IMR-90 (cell line): Measurements from ENCODE around the gene NPNT. TPM values are rescaled to one million over a fixed set of nuclear protein-coding genes. Genes with fewer than 3 reads are reported as not detected.

ENCODE experiments used
- ATAC-seq: fragments of 200-7000 bp; cut with Tn5 transposase; 2 replicates; pipeline ENCODE4 v1.9.1; 2020; ENCODE audit warnings: low read depth, mild to moderate bottlenecking, moderate library complexity
- BruUV-seq: library from RNA; stranded (reverse); fragments of 400-500 nt; replicated peaks from 2 replicates; lab custom pipeline; 2021; lab: Mats Ljungman, UMichigan
- CTCF ChIA-PET: fragments of 300-600 bp; formaldehyde crosslinking; extraction: SDS; loops from one replicate; lab custom pipeline; 2021; ENCODE audit warnings: antibody characterized with exemption; lab: Yijun Ruan, JAX
- POLR2A ChIA-PET: fragments of 300-600 bp; sonication (Branson Sonifier 250); formaldehyde crosslinking; loops from one replicate; lab custom pipeline; 2022; ENCODE audit warnings: antibody characterized with exemption; ENCODE audit not compliant: unreplicated experiment; lab: Charles Lee
- DNase-seq: peaks from one replicate; pipeline ENCODE4 v3.0.0; 2013
- H2AFZ ChIP-seq: replicated peaks from 2 replicates; pipeline ENCODE3; 2013; ENCODE audit warnings: low read length, mild to moderate bottlenecking; ENCODE audit not compliant: poor library complexity
- H2AK5ac ChIP-seq: 2 replicates; pipeline ENCODE4 v1.6.1; 2013; ENCODE audit warnings: low read depth, low read length, inconsistent platforms
- H2AK9ac ChIP-seq: replicated peaks from 2 replicates; pipeline ENCODE3; 2013; ENCODE audit warnings: mild to moderate bottlenecking, low read depth, low read length, moderate library complexity; ENCODE audit not compliant: poor library complexity
- H2BK120ac ChIP-seq: 2 replicates; pipeline ENCODE4 v1.6.1; 2013; ENCODE audit warnings: low read depth, low read length, inconsistent platforms
- H2BK15ac ChIP-seq: 3 replicates; pipeline ENCODE4 v1.6.1; 2013; ENCODE audit warnings: low read depth, low read length, inconsistent platforms
- H2BK20ac ChIP-seq: 2 replicates; pipeline ENCODE4 v1.6.1; 2013; ENCODE audit warnings: low read depth, mild to moderate bottlenecking, inconsistent platforms, low read length, moderate library complexity
- H2BK5ac ChIP-seq: 2 replicates; pipeline ENCODE4 v1.6.1; 2013; ENCODE audit warnings: mild to moderate bottlenecking, low read depth, low read length, inconsistent platforms; ENCODE audit not compliant: poor library complexity, severe bottlenecking
- H3K14ac ChIP-seq: replicated peaks from 2 replicates; pipeline ENCODE4 v1.6.1; 2013; ENCODE audit warnings: low read depth, low read length, inconsistent platforms
- H3K18ac ChIP-seq: 2 replicates; pipeline ENCODE4 v1.6.1; 2013; ENCODE audit warnings: low read depth, low read length, control low read depth
- H3K23ac ChIP-seq: 2 replicates; pipeline ENCODE4 v1.6.1; 2013; ENCODE audit warnings: low read depth, low read length, inconsistent platforms
- H3K27ac ChIP-seq: 2 replicates; pipeline ENCODE4 v1.5.1; 2013; ENCODE audit warnings: mild to moderate bottlenecking, control low read depth, low read length; ENCODE audit not compliant: insufficient read depth
- H3K27me3 ChIP-seq: 2 replicates; pipeline ENCODE4 v1.6.1; 2013; ENCODE audit warnings: low read length; ENCODE audit not compliant: control insufficient read depth, insufficient read depth
- H3K36me3 ChIP-seq: 2 replicates; pipeline ENCODE4 v1.6.1; 2013; ENCODE audit warnings: low read length, mixed read lengths; ENCODE audit not compliant: control insufficient read depth, insufficient read depth
- H3K4ac ChIP-seq: 2 replicates; pipeline ENCODE4 v1.6.1; 2013; ENCODE audit warnings: low read depth, low read length, inconsistent platforms
- H3K4me1 ChIP-seq: 2 replicates; pipeline ENCODE4 v1.6.1; 2013; ENCODE audit warnings: low read length, mixed read lengths; ENCODE audit not compliant: control insufficient read depth, insufficient read depth
- H3K4me2 ChIP-seq: 2 replicates; pipeline ENCODE4 v1.6.1; 2013; ENCODE audit warnings: low read depth, mild to moderate bottlenecking, control low read depth, low read length, moderate library complexity
- H3K4me3 ChIP-seq: 2 replicates; pipeline ENCODE4 v1.5.1; 2013; ENCODE audit warnings: low read depth, mild to moderate bottlenecking, control low read depth, low read length, moderate library complexity; ENCODE audit not compliant: insufficient read depth
- H3K56ac ChIP-seq: 2 replicates; pipeline ENCODE4 v1.6.1; 2013; ENCODE audit warnings: low read length, inconsistent platforms; ENCODE audit not compliant: insufficient read depth; ENCODE audit errors: extremely low read depth
- H3K79me1 ChIP-seq, 2 experiments: 2 replicates each; pipeline ENCODE4 v1.6.1; 2013; ENCODE audit warnings: low read length in 2 of 2, inconsistent platforms in 1 of 2, low read depth in 1 of 2
- H3K9ac ChIP-seq: 2 replicates; pipeline ENCODE4 v1.6.1; 2013; ENCODE audit warnings: low read depth, low read length, control low read depth
- H3K9me1 ChIP-seq: 2 replicates; pipeline ENCODE4 v1.6.1; 2013; ENCODE audit warnings: low read length, inconsistent platforms; ENCODE audit not compliant: insufficient read depth
- H3K9me3 ChIP-seq: 2 replicates; pipeline ENCODE4 v1.6.1; 2013; ENCODE audit warnings: low read length; ENCODE audit not compliant: control insufficient read depth, insufficient read depth
- H4K20me1 ChIP-seq: 2 replicates; pipeline ENCODE4 v1.6.1; 2013; ENCODE audit warnings: low read length, inconsistent platforms; ENCODE audit not compliant: insufficient read depth
- H4K5ac ChIP-seq: 2 replicates; pipeline ENCODE4 v1.6.1; 2013; ENCODE audit warnings: mild to moderate bottlenecking, low read depth, low read length, control low read depth
- H4K8ac ChIP-seq, 2 experiments: 2 replicates each; pipeline ENCODE4 v1.6.1; 2013; ENCODE audit warnings: low read depth in 2 of 2, low read length in 2 of 2, control low read depth in 1 of 2, inconsistent platforms in 1 of 2
- H4K91ac ChIP-seq: 2 replicates; pipeline ENCODE4 v1.6.1; 2013; ENCODE audit warnings: low read depth, low read length, inconsistent platforms; ENCODE audit not compliant: insufficient read depth
- CEBPB ChIP-seq: IDR thresholded peaks from 2 replicates; pipeline ENCODE4 v1.6.1; 2012; ENCODE audit warnings: low read depth, low read length, improper control_type of control experiment
- CHD1 ChIP-seq: IDR thresholded peaks from 2 replicates; pipeline ENCODE4 v1.6.1; 2012; ENCODE audit warnings: low read depth, low read length, improper control_type of control experiment
- CTCF ChIP-seq: conservative IDR thresholded peaks from 2 replicates; pipeline ENCODE4 v1.5.1; 2012; ENCODE audit warnings: mild to moderate bottlenecking, low read depth, low read length, improper control_type of control experiment
- ELK1 ChIP-seq: fragments of 150-350 bp; IDR thresholded peaks from 2 replicates; pipeline ENCODE4 v1.6.1; 2016; ENCODE audit warnings: low read depth, mild to moderate bottlenecking, low read length, moderate library complexity, borderline replicate concordance
- MAFK ChIP-seq: IDR thresholded peaks from 2 replicates; pipeline ENCODE4 v1.6.1; 2012; ENCODE audit warnings: low read depth, low read length, improper control_type of control experiment
- MAZ ChIP-seq: IDR thresholded peaks from 2 replicates; pipeline ENCODE4 v1.6.1; 2012; ENCODE audit warnings: low read depth, mild to moderate bottlenecking, low read length, improper control_type of control experiment, moderate library complexity, borderline replicate concordance
- MXI1 ChIP-seq: IDR thresholded peaks from 2 replicates; pipeline ENCODE4 v1.6.1; 2012; ENCODE audit warnings: low read depth, mild to moderate bottlenecking, low read length, moderate library complexity, borderline replicate concordance
- NFE2L2 ChIP-seq: fragments of 150-350 bp; IDR thresholded peaks from 2 replicates; pipeline ENCODE4 v1.6.1; 2016; ENCODE audit warnings: low read depth, mild to moderate bottlenecking, low read length
- RAD21 ChIP-seq: IDR thresholded peaks from 2 replicates; pipeline ENCODE4 v1.6.1; 2012; ENCODE audit warnings: low read length, improper control_type of control experiment
- RCOR1 ChIP-seq: IDR thresholded peaks from 2 replicates; pipeline ENCODE4 v1.6.1; 2012; ENCODE audit warnings: mild to moderate bottlenecking, low read length, improper control_type of control experiment; ENCODE audit not compliant: insufficient replicate concordance
- SMC3 ChIP-seq: fragments of 150-350 bp; IDR thresholded peaks from 2 replicates; pipeline ENCODE4 v1.6.1; 2016; ENCODE audit warnings: low read depth, mild to moderate bottlenecking, antibody characterized with exemption, low read length, moderate library complexity
- WGBS, 2 experiments: methylation state at CpG; one replicate each; pipeline versions ENCODE4 v1.1.5 to v1.1.7; 2013; ENCODE audit warnings: missing lambda C conversion rate in 2 of 2; ENCODE audit not compliant: insufficient read length in 1 of 2; ENCODE audit errors: extremely low coverage in 2 of 2; 5-methylcytosine and 5-hydroxymethylcytosine counted together
- dilution Hi-C: fragments of 300-500 bp; cut with HindIII; formaldehyde crosslinking; loops from one replicate; pipeline ENCODE4 v1.14.3; 2018; ENCODE audit warnings: low sequenced_read_pairs; ENCODE audit not compliant: unreplicated experiment
- in situ Hi-C: fragments of 300-500 bp; cut with MboI; formaldehyde crosslinking; loops from 3 replicates; pipeline ENCODE4 v1.14.3; 2019; ENCODE audit warnings: low sequenced_read_pairs, inconsistent platforms, mixed read lengths
- intact Hi-C: fragments of 100-400 bp; cut with micrococcal nuclease; formaldehyde crosslinking; loops from 2 replicates; pipeline ENCODE4 v1.10.0; 2022
- polyA plus RNA-seq, 3 experiments: library from polyadenylated mRNA; depleted of rRNA; stranded (reverse); fragments of >200 nt; gene quantifications; 2 replicates each; pipeline ENCODE4 v1.2.3, GENCODE V29; 2012; ENCODE audit warnings: low replicate concordance in 1 of 3
- total RNA-seq: library from RNA; depleted of rRNA; stranded (reverse); fragments of >200 nt; gene quantifications from 2 replicates; pipeline ENCODE4 v1.2.3, GENCODE V29; 2012
- TF ChIP-seq, protein P1 (sequence below): fragments of 150-350 bp; IDR thresholded peaks from 2 replicates; pipeline ENCODE4 v1.6.1; 2017; ENCODE audit warnings: mild to moderate bottlenecking, antibody characterized with exemption, low read length, low read depth

NPNT gene
- total and polyA plus RNA-seq, 2 of the 4 experiments (the other 2 are of a cell fraction) = not detected

DNA sequence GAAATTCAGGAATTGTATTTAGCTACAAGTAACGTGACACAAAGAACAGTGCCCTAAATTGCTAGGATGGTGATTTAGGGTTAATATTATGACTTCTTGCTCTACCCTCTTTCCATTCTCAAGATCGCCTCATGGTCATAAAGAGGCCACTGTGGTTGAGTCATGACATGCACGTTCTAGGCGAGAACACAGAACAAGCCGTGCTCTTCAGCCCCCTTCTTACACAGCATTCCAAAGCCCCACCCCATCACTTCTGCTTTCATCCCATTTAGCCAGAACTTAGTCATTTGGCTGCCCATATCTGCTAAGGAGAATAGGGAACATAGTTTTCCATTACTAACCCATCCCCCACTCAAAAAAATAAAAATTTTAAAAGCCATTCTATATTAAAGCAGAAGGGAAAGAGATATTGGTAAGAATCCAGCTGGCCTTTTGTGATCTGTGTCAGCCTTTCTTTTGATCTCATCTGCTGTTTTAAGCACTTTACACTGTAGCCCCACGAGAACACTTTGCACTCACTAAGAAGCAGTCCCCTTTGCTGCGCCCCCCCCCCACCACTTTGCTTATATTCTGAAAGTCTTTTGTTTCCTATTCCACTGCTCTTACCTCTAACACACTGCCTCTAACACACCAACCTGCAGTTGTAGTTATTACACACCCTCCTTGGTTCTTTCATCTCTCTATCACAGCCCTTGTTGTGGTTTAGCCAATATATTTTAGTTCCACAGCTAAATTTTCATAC lies 28.4 kb downstream of the NPNT start:
- Histone ChIP-seq H2BK20ac (no peak overlapping the region), H3K9me3 (no peaks in the 10 kb centered on the region), H2BK15ac (no peak overlapping the region), H3K18ac (no peak overlapping the region), H2AK9ac (no peak overlapping the region), H3K79me1 (no peaks in the 10 kb centered on the region), H3K23ac (no peak overlapping the region), H3K56ac (no peak overlapping the region), H4K8ac (no peak overlapping the region), H4K20me1 (no peaks in the 10 kb centered on the region), H3K14ac (no peak overlapping the region), H2AFZ (no peak overlapping the region), H3K4me3 (no peak overlapping the region), H3K36me3 (no peaks in the 10 kb centered on the region), H3K9ac (no peak overlapping the region), H3K4me1 (no peaks in the 10 kb centered on the region), H2BK5ac (no peak overlapping the region), H3K4me2 (no peak overlapping the region), H3K4ac (no peak overlapping the region), H2AK5ac (no peak overlapping the region), H3K27me3 (no peaks in the 10 kb centered on the region; the same call in 1 of the 2 replicates), H3K27ac (no peak overlapping the region), H4K5ac (no peak overlapping the region), H2BK120ac (no peak overlapping the region), H3K9me1 (no peaks in the 10 kb centered on the region), H4K91ac (no peak overlapping the region)
- in situ Hi-C loops (no loop called here), dilution Hi-C loops (no loop called here), intact Hi-C loops (no loop called here)
- POLR2A ChIA-PET = no interaction called here
- no peak for TF ChIP-seq MXI1
- TF ChIP-seq CTCF = no peak
- no peak for TF ChIP-seq ELK1
- TF ChIP-seq NFE2L2 = no peak
- TF ChIP-seq CHD1 = no peak
- TF ChIP-seq MAFK = no peak
- no peak for TF ChIP-seq SMC3
- no peak for TF ChIP-seq RCOR1
- TF ChIP-seq MAZ = no peak
- no peak for TF ChIP-seq CEBPB
- no peak for TF ChIP-seq RAD21
- TF ChIP-seq, protein P1, sequence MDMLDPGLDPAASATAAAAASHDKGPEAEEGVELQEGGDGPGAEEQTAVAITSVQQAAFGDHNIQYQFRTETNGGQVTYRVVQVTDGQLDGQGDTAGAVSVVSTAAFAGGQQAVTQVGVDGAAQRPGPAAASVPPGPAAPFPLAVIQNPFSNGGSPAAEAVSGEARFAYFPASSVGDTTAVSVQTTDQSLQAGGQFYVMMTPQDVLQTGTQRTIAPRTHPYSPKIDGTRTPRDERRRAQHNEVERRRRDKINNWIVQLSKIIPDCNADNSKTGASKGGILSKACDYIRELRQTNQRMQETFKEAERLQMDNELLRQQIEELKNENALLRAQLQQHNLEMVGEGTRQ = no peak
- DNase-seq = no peak
- no TSS peak for BruUV-seq
- WGBS, 2 experiments = 29% methylated on average over 1 of the region's 7 CpGs; no CpG with 5 or more reads in 1 of the 2 experiments
- ATAC-seq = no peak
- CTCF ChIA-PET = no interaction called here
